Smooth muscle cell (in vitro differentiated cells): ENCODE measurements around the gene ASPG. TPM values are rescaled to one million over a fixed set of nuclear protein-coding genes. Genes with fewer than 3 reads are reported as not detected.

Source experiments
- DNase-seq: peaks from one replicate; lab custom pipeline; 2025; ENCODE audit not compliant: unreplicated experiment; lab: John Stamatoyannopoulos, UW
- H2AFZ ChIP-seq: fragments of 200-600 bp; sonication (generic); 2 replicates; pipeline ENCODE4 v1.6.0; 2016; ENCODE audit warnings: antibody characterized with exemption, low read depth, mild to moderate bottlenecking
- H3F3A ChIP-seq: fragments of 200-600 bp; sonication (generic); 2 replicates; pipeline ENCODE4 v1.6.0; 2017; ENCODE audit warnings: antibody characterized with exemption, low read depth
- H3K27ac ChIP-seq: fragments of 200-600 bp; sonication (generic); 2 replicates; pipeline ENCODE4 v1.5.1; 2016; ENCODE audit warnings: low read depth, mild to moderate bottlenecking
- H3K27me3 ChIP-seq: fragments of 200-600 bp; sonication (generic); 2 replicates; pipeline ENCODE4 v1.6.1; 2016; ENCODE audit warnings: low read depth, mild to moderate bottlenecking
- H3K36me3 ChIP-seq: fragments of 200-600 bp; sonication (generic); 2 replicates; pipeline ENCODE4 v1.5.1; 2016; ENCODE audit warnings: low read depth
- H3K4me1 ChIP-seq: fragments of 200-600 bp; sonication (generic); 2 replicates; pipeline ENCODE4 v1.5.1; 2016; ENCODE audit warnings: low read depth
- H3K4me2 ChIP-seq: fragments of 200-600 bp; sonication (generic); 2 replicates; pipeline ENCODE4 v1.6.0; 2016; ENCODE audit warnings: mild to moderate bottlenecking
- H3K4me3 ChIP-seq: fragments of 200-600 bp; sonication (generic); 2 replicates; pipeline ENCODE4 v1.5.1; 2016; ENCODE audit warnings: mild to moderate bottlenecking
- H3K79me2 ChIP-seq: fragments of 200-600 bp; sonication (generic); 2 replicates; pipeline ENCODE4 v1.6.0; 2016; ENCODE audit warnings: low read depth, mild to moderate bottlenecking
- H3K9ac ChIP-seq: fragments of 200-600 bp; sonication (generic); 2 replicates; pipeline ENCODE4 v1.6.0; 2016; ENCODE audit warnings: low read depth
- H3K9me3 ChIP-seq: fragments of 200-600 bp; sonication (generic); replicated peaks from 2 replicates; pipeline ENCODE4 v1.5.1; 2016; ENCODE audit warnings: low read depth
- H4K20me1 ChIP-seq: fragments of 200-600 bp; sonication (generic); 2 replicates; pipeline ENCODE4 v1.6.0; 2016; ENCODE audit warnings: low read depth
- WGBS: methylation state at CpG from one replicate; pipeline ENCODE4 v1.1.7; 2016; ENCODE audit warnings: low lambda C conversion rate; 5-methylcytosine and 5-hydroxymethylcytosine counted together
- polyA plus RNA-seq: library from polyadenylated mRNA; unstranded; fragments of >200 nt; fragmentation: Nextera tagmentation; extraction: Ambion mirVana; gene quantifications from 2 replicates; pipeline ENCODE4 v1.2.1, GENCODE V29; 2016
- total RNA-seq: library from RNA; depleted of rRNA; stranded (reverse); fragments of >200 nt; gene quantifications from 2 replicates; pipeline ENCODE4 v1.2.3, GENCODE V29; 2014
- TF ChIP-seq, protein P1 (sequence below): fragments of 200-600 bp; sonication (generic); IDR thresholded peaks from 2 replicates; pipeline ENCODE4 v1.5.1; 2017; ENCODE audit warnings: borderline replicate concordance, mild to moderate bottlenecking, antibody characterized with exemption; ENCODE audit not compliant: insufficient read depth, poor library complexity, severe bottlenecking

ASPG gene
- total and polyA plus RNA-seq, 2 experiments from 2014 or later = 0.18 to 1.2 TPM

DNA sequence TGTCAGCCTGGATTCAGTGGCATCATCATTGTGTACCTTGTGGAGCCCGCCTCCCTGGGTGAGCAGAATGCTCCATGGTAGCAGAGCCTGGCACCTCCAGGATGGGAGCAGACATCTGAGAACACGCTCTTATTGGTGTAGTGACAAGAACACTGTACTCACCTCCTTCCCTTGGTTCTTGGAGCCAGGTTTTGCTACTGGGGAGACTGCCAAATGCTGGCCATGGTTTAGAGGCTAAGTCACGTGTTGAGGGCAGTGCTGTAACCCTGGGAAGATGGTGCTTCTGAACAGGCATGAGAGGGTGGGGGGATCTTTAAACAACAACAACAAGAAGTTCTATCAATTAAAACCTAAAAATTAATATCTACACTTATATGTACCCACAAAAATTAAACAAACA lies 47.6 kb upstream of the ASPG start:
- TF ChIP-seq, protein P1, sequence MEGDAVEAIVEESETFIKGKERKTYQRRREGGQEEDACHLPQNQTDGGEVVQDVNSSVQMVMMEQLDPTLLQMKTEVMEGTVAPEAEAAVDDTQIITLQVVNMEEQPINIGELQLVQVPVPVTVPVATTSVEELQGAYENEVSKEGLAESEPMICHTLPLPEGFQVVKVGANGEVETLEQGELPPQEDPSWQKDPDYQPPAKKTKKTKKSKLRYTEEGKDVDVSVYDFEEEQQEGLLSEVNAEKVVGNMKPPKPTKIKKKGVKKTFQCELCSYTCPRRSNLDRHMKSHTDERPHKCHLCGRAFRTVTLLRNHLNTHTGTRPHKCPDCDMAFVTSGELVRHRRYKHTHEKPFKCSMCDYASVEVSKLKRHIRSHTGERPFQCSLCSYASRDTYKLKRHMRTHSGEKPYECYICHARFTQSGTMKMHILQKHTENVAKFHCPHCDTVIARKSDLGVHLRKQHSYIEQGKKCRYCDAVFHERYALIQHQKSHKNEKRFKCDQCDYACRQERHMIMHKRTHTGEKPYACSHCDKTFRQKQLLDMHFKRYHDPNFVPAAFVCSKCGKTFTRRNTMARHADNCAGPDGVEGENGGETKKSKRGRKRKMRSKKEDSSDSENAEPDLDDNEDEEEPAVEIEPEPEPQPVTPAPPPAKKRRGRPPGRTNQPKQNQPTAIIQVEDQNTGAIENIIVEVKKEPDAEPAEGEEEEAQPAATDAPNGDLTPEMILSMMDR = no peak
- H3K27ac ChIP-seq = no peak overlapping the region

DNA sequence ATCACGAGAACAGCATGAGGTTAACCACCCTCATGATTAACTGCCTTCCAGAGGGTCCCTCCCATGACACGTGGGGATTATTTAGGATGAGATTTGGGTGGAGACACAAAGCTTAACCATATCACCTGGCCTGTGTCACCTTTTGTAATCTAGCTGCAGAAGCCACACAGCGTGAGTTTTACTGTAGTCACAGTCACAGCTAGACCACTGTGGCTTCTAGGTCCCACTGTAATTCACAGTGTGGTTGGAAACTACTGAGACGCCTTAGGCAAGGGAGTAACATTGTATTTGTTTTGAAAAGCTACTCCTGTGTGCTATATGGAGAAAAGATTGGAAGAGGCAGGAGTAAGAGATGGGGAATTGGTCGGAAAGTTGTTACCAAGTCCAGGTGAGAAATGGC lies 46.3 kb upstream of the ASPG start:
- Histone ChIP-seq H3F3A (no peaks in the 10 kb centered on the region), H3K36me3 (no peaks in the 10 kb centered on the region)
- DNase-seq = no peak

More for the DNA sequence above, 47.6 kb upstream of the ASPG start:
- Histone ChIP-seq H3K9me3 (no peaks in the 10 kb centered on the region), H3K4me1 (no peaks in the 10 kb centered on the region), H3F3A (no peaks in the 10 kb centered on the region), H3K9ac (no peak overlapping the region), H3K27me3 (peaks cover 3% of the 10 kb centered on the region), H3K36me3 (no peaks in the 10 kb centered on the region), H2AFZ (no peak overlapping the region), H3K4me3 (no peak overlapping the region), H3K79me2 (no peaks in the 10 kb centered on the region), H4K20me1 (no peaks in the 10 kb centered on the region), H3K4me2 (no peak overlapping the region)
- no peak for DNase-seq
- 90% methylated on average over 3 of the region's 3 CpGs for WGBS

DNA sequence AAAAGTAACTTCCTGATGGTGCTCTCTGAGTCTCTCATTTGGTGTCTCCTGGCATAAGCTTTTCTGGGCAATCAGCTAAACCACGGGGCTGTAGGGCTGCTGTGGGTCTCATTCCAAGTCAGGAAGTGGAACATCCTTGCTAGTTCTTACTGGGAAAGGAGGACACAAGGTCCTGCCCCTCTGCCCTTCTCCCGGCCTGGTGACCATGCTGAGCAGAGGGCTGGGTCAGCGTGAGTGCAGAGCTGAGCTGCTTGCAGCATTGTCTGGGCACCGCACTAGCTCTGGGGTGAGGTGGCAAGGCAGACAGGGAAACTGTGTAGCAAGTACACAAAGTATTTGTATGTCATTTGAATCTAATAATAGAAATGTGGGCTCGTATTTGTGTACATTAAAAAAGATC lies 45.0 kb upstream of the ASPG start:
- no peak for DNase-seq
- no peak overlapping the region for H2AFZ ChIP-seq
- WGBS = 73% methylated on average over 5 of the region's 5 CpGs

More for the DNA sequence above, 46.3 kb upstream of the ASPG start:
- H3K4me1 ChIP-seq = no peaks in the 10 kb centered on the region
- H3K4me2 ChIP-seq = no peak overlapping the region
- no peak overlapping the region for H3K27ac ChIP-seq
- H3K4me3 ChIP-seq = no peak overlapping the region
- H3K9me3 ChIP-seq = no peaks in the 10 kb centered on the region
- no peak overlapping the region for H2AFZ ChIP-seq
- no peak overlapping the region for H3K9ac ChIP-seq
- WGBS = 82% methylated on average over 5 of the region's 5 CpGs
- H3K79me2 ChIP-seq = no peaks in the 10 kb centered on the region
- TF ChIP-seq, protein P1 = no peak
- H4K20me1 ChIP-seq = no peaks in the 10 kb centered on the region
- peaks cover 3% of the 10 kb centered on the region for H3K27me3 ChIP-seq

More for the DNA sequence above, 45.0 kb upstream of the ASPG start:
- TF ChIP-seq, protein P1 = no peak
- Histone ChIP-seq H3K79me2 (no peaks in the 10 kb centered on the region), H4K20me1 (no peaks in the 10 kb centered on the region), H3K9ac (no peak overlapping the region), H3K4me3 (no peak overlapping the region), H3K4me2 (no peak overlapping the region), H3K4me1 (no peaks in the 10 kb centered on the region), H3F3A (no peaks in the 10 kb centered on the region), H3K36me3 (no peaks in the 10 kb centered on the region), H3K27ac (no peak overlapping the region), H3K9me3 (no peaks in the 10 kb centered on the region), H3K27me3 (no peaks in the 10 kb centered on the region)
